SK-N-DZ (cell line): Measurements from ENCODE around the gene UBTD1.

Experiments used
- DNase-seq: peaks from one replicate; pipeline ENCODE4 v3.0.0-alpha.2; 2015; ENCODE audit warnings: low spot score

UBTD1 gene

DNA sequence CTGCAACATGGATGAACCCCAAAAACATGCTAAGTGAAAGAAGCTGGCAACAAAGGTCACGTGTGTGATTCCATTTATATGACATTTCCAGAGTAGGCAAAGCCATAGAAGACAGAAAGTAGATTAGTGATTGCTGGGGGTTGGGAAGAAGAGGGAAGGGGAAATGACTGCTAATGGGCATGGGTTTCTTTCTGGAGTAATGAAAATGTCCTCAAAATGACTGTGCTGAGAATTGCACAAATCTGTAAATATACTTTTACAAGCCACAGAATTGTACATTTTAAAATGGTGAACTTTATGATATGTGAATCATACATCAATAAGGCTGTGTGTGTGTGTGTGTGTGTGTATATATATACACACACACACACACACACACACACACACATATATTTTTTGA is 16.3 kb upstream of the UBTD1 start:
- DNase-seq, result no peak

DNA sequence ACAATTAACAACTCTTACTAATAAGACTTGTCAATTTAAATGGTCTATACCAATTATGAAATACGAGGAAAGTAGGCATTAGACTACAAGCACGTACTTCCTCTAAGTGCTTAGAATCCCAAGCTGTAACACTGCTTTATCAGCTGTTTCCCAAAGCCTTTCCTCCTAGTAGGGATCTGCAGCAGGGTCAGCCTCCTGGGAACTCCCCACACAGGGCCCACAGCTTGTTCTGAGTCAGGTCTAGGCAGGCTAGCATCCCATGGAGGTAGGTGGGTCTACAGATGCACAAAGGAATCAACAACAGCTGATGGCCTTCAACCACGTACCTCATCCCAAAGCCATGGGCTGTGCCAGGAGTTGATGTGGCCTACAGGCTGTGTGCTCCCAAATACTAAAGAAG is 15.2 kb upstream of the UBTD1 start:
- no peak for DNase-seq

DNA sequence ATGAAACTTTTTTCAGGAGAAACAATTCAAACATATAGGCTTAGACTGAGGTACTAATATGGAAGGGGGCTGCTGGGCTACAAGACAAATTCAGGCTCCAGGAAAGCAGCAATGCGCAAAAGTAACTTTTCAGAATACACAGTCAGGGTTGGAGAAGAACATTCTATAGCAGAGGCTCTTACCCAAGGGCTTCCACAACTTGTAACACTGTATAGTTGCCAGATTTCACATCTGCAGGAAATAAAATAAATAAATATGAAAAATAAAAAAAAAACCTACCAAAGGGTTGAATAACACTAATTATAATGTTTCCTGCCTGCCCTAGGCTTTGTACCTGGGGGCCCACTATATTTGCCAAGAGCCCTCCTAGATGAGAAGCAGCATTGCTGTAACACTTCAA is 14.8 kb upstream of the UBTD1 start:
- DNase-seq, result no peak

DNA sequence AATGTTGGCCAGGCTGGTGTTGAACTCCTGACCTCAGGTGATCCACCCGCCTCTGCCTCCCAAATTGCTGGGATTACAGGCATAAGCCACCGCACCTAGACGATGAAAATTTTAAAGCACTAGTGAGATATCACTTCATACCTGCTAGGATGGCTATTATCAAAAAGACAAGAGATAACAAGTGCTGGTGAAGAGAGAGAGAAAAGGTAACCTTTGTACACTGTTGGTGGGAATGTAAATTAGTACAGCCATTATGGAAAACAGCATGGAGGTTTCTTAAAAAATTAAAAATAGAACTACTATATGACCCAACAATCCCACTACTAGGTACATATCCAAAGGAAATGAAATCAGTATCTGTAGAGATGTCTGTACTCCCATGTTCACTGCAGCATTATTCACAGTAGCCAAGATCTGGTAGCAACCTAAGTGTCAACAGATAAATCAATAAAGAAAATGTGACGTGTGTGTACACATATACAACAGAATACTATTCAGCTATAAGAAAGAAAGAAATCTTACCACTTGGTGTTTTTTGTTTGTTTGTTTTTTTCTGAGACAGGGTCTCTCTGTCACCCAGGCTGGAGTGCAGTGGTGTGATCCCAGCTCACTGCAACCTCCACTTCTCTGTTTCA is 13.0 kb upstream of the UBTD1 start:
- DNase-seq, result no peak

DNA sequence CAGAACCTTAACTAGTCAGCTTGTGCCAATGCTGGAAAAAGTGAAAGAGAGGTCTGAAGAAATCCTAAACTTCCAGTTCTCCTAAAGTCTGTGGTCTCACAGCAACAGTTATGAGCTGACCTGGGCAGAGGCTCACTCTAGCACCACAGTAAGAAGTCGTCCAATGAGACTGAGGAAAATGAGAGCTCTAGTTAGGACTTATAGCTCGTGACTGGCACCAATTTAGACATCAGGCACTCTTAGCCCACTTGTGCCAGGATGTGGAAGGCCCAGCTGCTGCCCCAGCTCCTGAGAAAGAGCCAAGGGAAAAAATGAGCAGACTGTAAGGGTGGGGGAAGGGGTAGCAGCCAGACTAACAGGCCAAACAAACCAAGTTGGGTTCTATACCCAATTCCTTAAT is 8.1 kb upstream of the UBTD1 start:
- no peak for DNase-seq

DNA sequence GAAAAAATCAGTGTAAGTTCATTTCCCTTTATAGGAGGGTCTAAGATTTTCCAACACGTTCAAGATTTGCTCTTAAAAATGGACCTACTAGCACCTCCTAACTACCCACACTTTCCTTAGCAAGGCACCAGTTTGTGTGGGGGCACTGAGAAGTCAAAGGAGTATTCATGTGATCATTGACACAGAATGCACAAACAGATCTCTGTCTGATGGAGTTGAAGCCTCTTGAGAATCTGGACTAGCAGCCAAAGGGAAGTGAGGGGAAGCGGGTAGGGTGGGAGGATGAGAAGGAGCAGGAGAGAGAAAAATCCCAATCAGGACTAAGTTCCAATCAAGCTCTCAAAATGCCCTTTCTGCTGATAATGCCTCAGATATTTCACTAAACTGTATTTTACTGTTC is 4.6 kb upstream of the UBTD1 start:
- no peak for DNase-seq

DNA sequence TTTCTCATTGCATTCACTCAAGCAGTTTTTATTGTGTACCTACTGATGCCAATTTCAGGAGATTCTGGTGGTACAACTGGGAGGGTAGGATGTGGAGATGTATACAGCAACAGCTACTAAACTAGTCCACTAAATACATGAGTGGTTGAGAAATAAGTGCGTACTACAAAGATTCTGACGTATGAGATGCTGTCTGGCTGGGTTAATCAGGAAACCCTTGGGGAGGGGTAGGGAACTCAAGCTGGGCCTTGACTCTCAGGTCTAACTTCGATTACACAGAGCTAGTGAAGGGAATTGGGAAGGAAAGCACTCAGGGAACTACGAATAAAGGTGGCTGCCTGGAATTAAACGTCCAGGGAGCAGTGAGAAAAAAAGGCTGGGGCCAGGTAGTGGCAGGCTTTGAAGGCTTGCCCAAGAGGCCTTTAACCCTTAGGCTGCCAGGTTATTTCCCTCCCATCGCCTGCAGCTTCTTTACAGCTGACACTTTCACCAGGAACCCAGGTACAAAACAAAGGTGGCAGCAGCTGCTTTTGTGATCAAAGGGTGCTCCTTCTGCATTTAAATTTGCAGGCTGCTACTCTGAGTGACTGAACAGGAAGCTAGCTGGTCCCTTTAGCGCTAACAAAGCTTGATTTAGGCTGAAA is 3.7 kb upstream of the UBTD1 start:
- DNase-seq, result no peak

DNA sequence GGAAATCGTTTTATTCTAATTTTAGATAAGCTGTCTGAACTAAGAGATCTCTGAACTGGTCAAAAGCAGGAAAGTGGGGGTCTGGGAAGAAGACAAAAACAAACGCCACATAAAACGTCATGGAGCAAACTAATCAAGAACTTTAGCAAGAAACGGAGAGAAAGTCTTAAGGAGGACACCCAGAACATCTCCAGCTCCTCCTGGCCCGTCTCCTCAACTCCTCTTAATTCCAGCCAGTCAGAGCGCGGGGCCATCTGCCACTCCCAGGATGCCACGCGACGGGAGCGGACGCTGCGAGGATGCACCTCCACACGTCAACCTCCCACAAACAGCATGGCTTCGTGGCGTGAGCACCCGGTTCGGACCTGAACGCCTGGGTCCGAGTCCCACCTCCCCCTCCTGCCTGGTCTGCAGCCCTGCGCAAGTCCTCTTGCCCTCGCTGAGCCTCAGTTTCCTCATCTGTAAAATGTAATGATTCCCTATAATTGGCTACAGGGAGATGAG is 1.1 kb upstream of the UBTD1 start:
- DNase-seq, result peak; percentile 82

DNA sequence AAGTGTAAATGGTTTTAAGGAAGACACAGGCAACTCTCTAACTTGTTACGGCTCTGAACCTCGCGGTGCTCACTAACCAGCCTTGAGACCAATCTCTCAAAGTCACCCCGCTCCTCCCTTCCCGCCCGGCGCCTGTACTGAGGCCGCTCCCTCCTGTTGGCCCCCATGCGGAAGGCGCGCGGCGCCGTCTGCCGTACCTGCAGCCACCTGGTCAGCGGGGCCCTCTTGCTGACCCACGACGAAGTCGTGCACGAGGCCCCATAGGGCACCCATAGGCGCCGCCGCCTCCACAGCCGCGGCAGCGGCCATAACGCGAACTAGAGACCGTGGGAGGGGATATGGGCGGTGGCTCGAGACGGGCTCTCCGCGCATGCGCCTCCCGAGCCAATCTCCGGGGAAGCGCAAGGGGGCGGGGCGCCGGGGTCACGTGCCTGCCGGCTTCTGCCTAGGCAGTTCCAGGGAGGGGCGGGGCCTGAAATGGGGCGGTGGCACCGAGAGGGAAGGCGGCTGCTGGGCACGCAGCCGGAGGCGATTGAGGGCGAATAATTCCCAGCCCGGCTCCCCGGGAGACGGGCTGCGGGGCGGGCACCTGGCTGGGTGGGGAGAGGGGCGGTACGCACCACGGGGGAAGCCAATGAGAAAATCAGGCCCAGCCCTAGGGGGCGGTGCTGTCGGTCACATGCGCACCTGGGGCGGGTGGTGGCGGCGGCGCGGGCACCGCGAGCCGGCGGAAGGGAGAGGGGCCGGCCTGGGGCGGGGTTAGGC is 466 bp upstream of the UBTD1 start, which contains the start of gene MMS19:
MMS19 (minus strand) TSS at position 347 of the 765 bp plus-strand sequence; CDS start at position 309, 38 bp downstream.
- DNase-seq, result peak; percentile 97

DNA sequence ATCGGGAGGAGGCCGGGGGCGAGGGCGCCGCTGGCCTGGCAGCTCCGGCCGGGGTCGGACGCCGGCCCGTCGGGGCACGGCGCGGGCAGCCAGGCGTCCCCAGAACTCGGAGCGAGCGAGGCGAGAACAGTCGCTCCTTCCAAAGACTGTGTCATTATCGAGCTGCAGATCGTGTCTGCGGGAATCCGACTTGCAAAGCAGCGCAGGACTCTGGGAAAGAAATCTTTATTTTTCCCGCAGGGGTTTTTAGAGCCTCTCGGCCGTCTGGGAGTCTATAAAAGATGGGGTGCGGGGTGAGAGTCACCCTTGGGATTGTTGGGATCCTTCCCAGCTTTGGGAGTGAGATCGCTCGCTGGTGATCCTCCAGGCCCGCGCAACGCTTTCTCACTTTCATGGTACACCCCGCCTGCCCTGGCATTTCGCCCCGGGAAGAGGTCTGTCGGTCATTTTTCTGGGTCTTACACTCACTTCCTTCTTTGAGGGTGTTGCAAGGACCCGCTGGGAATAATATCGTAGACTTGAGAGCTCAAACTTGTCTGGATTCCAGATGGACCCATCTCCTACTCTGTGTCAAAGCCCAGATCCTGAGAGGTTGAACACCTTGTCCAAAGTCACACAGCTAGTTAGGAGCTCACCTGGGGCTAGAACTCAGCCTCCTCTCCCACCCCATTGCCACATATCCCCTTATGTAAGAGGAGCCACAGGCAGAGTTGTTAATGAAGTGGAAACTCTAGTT is 1.0 kb downstream of the UBTD1 start:
- DNase-seq, result no peak

DNA sequence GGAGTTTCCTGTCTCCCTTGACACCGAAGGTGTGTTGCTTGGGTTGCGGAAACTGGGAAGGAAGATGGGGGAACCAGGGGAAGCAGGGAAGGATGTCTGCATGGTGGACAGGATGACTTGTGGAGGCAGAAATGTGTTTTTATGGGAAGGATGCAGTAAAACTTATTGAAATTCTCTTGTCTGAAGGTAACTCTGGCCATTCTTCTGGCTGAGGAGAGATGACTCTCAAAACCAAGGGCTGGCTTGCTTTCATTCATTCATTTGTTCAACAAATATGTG is 1.5 kb downstream of the UBTD1 start:
- no peak for DNase-seq

DNA sequence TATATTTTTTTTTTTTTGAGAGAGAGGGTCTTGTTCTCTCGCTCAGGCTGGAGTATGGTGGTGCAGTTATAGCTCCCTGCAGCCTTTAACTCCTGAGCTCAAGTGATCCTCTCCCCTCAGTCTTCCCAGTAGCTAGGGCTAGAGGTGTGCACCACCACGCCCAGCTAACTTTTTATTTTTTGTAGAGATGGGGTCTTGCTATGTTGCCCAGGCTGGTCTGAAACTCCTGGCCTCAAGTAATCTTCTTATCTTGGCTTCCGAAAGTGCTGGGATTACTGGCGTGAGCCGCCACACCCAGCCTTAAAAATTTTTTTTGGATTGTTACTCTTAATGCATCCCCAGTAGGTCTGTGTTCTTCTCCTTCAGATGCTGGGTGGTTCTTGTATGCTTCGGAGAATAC is 4.2 kb downstream of the UBTD1 start:
- DNase-seq, result no peak

DNA sequence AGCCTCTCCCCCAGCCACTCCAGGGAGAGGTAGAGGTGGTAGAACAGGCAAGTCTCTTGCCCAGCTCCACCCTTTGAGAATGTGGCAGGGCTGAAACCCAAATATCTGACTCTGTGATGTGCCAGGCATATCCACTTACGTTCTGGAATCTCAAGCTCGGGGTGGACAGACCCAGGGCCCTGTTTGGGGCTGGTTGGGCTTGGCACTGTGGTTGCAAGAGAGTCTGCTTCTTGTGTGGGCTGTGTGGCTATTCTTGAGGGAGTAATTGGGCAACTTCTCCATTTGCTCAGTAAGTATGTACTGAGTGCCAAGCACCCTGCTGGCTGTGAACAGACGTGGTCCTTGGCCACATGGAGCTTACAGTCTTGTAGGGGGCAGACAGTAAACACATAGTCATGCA is 4.7 kb downstream of the UBTD1 start:
- DNase-seq, result no peak

DNA sequence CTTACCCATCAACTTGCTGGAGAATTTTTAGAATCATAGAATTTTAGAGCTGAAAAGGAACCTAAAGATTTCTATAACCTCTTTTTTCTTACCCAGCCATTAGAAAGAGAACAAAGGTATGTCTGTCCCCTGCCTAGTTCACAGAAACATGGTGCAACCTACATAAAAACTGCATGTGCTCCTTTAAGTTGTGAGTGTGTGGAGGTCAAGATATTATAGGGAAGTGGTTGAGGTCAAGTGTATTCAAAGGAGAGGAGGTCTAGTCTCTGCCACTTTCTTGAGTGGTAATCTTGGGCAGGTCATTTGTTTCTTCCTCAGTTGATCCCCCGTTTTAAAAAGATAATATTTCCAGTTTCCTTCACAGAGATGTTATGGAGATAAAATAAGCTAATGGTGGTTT is 6.4 kb downstream of the UBTD1 start:
- DNase-seq, result no peak

DNA sequence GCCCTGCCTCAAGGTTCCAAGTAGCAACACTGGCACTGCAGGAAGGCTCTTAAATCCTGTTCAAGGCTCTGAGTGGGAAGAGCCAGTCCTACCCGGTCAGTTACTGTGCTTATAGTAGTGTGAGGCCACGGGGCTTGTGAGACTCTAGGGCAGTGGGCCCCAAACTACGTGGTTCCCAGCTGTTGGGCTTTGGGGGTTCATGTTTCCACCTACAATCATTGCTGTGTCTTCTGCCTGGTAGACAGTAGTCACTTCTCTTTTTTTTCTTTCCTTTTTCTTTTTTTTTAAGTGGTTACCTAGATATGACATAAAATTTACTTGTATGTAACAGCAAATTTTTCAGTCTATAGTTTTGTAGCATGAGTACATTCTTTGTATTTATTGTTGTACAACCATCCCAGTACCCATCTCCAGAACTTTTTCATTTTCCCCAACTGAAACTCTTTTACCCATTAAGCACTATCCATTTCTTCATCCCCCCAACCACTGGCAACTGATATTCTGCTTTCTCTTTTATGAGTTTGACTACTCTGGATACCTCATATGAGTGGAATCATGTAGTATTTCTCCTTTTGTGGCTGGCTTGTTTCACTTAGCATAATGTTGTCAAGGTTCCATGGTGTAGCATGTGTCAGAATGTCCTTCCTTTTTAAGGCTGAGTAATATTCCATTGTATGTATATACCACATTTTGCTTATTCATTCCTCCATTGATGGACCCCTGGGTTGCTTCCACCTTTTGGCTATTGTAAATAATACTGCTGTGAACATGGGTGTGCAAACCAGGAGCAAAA is 7.7 kb downstream of the UBTD1 start:
- DNase-seq, result no peak

DNA sequence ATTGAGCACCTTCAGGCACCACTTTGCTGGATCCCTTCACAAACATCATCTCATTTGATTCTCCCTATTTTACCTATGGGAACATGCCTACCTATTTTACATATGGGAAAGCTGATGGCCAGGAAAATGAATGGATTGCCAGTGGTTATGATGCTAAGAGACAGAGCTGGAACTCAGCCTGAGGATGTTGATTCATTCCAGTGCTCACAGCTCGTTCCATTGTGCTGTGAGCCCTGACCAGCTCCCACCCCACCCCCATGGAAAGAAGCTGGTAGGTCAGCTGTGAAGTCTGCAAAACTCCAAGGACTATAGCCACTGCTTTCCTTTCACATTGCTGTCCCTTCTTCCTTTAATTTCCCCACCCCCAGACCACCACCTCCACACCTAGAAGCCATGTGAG is 9.6 kb downstream of the UBTD1 start:
- DNase-seq, result no peak

DNA sequence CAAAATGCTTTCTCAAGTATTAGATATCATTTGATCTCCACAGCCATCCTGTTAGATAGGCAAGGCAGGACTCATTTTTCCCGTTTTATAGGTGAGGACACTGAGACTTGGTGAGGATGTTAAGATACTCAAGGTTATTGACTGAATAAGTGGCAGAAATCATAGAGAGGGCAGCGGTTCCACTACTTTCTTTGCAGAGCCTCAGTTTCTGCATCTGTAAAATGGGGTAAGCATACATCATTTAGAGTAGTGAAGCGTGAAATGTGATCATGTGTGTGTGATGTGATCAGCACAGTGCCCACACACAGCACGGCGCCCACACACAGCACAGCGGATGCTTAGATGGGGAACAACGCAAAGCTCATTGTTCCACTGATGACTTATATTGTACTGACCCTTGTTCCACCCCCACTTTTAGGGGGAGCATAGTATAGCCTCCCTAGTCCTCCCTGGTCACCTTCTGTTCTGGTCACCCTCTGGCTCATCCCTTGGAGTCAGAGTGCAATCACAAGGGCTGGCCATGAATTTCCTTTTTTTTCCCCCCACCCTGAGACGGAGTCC is 10.5 kb downstream of the UBTD1 start:
- DNase-seq, result no peak

DNA sequence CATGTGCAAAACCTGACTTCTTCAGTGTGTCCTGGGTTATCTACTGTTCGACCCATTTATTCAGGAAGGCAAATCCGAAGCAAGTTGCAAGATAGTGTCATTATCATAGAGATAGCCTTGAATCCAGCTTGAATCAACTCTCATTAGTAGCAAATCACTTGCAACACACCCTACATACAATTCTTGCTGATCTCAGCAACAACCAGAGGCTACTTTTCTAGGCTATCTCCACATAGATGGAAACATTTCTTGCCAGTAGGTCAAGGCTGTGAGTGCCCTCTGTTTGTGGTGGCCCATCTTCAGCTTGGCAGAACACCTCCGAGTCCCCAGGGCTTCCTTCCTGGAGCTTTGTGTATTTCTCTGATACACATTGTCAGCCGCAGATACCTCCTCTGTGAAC is 12.0 kb downstream of the UBTD1 start:
- DNase-seq, result no peak

DNA sequence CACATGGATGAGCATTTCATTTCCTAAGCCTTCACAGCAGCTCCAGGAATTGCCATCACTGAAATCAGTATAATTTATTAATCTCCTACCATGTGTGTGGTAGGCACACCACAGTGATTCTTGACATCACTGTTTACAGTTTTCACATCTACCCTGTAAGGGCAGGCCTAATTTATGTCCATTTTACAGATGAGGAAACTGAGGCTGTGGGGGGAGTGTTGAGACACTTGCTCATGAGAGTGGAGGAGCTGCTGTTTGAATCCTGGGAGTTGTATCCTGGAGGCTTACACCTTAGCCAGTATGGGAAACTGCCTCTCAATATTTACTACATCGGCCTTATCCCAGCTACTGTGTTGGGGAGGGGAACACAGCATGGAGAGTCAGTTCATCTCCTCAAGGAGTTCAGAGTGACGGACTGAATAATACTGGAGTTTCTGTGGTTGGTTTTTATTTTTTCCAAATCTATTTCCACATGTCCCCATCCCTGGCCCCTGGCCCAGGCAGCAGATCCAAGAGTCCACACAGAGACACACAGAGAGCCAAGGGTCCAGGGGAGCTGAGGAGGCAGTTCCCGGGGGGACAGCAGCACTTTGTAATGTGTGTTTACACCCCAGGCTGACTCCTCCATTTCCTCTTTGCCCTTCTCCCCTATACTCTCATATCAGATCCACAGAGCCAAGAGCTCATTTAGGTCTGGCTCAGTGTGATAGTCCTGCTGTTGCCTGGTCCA is 13.2 kb downstream of the UBTD1 start:
- no peak for DNase-seq

DNA sequence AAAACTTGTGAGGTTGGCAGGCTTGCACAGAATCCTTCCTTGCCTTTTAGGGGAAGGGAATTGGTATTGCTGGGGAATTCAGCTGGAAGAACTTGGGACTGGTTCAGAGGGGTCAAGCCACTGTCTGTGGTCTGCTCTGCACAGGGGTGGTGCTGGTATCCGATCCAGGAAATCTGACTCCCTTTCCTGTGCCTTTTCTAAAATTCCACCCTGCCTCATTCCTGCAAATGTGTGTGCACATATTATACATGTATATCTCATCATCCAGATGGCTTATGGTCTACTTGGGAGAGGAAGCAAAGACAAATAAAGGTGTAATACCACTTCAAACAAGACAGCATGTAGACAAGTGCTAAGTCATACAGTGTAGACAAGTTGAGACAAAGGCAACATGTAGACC is 14.3 kb downstream of the UBTD1 start:
- no peak for DNase-seq
